GM19328 (cell line): ENCODE results near the gene DUSP12.

Experiments
- ATAC-seq: cut with Tn5 transposase; IDR thresholded peaks from one replicate; pipeline ENCODE4 v1.9.1; 2021; ENCODE audit warnings: mild to moderate bottlenecking, moderate library complexity; ENCODE audit not compliant: unreplicated experiment

DUSP12 gene

DNA sequence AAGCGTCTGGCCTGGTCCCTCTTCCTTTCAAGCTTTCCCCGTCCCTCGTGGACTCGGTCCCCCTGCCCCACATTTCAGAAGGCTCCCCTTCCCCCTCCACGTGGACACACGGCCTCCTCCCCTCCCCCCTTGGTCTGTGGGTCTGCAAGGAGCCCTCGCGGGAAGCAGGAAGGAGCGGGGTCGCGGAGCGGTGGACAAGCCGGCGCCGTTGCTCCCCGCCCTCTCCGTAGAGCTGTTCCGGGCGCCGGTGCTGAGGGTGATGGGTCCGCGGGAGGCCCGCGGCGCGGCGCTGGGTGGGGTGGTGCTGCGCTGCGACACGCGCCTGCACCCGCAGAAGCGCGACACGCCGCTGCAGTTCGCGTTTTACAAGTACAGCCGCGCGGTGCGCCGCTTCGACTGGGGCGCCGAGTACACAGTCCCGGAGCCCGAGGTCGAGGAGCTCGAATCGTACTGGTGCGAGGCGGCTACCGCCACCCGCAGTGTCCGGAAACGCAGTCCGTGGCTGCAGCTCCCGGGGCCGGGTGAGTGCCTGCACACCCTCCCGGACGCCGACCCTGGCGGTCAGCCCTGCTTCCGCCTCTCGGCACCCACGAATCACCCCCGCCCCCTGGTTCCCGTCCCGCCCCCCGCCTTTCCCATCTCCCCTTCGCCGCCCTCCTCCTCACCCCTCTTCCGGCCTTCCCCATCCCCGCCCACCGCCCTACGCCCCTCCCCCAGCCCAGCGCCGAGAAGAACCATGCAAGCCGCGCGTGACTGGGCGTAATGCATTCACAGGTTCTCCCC is 22.9 kb upstream of the DUSP12 start:
- no peak for ATAC-seq

DNA sequence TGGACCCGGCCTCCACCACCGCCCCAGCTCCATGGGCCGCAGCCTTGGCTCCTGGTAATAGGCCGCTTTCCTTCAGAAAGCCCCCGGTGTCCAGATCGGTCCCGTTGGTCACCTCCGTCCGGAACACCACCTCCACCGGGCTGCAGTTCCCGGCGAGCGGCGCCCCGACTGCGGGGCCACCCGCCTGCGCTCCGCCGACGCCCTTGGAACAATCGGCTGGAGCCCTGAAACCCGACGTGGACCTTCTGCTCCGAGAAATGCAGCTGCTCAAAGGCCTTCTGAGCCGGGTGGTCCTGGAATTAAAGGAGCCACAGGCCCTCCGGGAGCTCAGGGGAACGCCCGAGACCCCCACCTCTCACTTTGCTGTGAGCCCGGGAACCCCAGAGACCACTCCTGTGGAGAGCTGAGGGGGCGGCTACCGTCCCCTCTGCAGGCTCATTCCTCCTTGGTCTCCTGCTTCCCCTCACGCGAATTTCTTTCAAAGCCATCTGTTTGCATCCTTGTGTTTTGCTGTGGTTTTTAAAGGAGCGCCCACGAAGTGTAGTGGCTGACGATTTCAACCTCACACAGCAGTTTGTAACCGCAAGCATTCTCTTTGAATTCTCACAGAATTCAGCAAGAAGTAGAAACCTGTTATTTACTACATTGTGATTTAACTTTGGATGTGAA is 22.2 kb upstream of the DUSP12 start:
- no peak for ATAC-seq

DNA sequence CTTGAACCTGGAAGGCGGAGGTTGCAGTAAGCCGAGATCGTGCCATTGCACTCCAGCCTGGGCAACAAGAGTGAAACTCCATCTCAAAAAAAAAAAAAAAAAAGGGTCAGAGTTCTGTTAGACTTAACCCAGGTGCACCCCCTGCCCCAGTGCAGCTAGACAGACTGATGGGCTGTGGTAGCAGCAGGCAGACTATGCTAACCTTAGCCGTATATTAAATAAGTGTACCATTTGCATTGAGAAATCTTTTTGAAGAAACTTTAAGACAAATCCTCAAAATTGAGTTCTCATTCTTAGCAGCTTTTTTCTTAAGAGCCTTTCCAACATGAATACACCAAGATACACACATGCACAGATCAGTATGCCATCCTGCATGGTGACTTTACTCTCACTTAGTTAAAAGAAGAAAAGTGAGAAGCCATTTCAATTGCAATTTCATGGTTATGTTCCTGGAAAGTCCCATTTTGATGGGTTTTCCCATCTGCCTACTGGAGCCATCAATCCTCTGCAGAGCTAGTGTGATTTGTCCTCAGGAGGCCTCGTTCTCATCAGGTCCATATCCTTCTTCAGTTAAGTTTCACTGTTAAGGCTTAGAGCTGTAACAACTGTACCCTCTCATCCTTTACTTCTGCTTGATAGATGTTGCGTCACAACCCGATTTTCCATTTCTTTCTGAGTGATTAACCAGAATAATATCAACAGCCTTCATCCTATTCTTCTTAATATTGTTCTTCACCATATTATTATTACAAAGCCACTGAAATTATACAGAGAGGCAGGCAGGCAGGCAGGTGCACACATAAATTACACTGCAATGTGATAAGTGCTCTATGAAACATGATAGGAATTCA is 21.0 kb upstream of the DUSP12 start:
- ATAC-seq, result no peak

DNA sequence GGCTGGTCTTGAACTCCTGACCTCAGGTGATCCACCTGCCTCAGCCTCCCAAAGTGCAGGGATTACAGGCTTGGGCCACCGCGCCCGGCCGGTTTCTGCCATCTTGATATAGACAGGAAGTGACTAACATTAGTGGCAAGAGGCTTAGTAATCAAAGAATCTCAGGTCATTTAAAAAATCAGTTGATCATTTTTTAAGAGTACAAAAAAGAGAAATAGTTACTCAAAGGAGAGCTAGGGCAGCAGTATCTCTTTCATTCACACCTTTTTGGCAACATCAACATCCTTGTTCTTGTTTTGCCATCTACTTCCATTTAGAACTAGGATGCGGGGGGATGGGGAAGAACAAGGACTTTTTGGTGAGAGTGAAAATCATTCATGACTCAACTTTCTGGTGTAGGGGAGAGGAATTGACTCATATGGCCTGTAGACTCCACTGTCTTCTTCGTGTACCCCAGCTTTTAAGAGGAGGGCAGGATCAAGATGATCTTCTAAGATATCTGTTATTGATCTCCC is 19.5 kb upstream of the DUSP12 start:
- no peak for ATAC-seq

DNA sequence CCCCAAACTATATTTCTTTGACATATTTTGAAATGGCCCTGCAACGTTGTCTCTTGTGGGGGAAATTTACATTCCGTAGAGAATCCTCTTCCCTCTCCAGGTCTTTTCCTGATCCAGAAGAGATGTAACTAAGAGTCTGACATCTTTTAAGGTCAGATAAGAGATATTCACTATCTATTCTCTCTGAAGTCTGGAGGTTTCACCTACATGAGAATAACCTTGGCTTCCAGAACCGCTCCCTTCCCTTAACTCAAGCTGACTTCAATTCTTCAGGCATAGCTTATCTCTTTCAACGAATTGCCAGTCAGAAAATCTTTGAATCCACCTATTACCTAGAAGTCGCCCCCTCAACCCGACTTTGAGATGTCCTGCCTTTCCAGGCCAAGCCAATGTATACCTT is 18.3 kb upstream of the DUSP12 start:
- no peak for ATAC-seq

DNA sequence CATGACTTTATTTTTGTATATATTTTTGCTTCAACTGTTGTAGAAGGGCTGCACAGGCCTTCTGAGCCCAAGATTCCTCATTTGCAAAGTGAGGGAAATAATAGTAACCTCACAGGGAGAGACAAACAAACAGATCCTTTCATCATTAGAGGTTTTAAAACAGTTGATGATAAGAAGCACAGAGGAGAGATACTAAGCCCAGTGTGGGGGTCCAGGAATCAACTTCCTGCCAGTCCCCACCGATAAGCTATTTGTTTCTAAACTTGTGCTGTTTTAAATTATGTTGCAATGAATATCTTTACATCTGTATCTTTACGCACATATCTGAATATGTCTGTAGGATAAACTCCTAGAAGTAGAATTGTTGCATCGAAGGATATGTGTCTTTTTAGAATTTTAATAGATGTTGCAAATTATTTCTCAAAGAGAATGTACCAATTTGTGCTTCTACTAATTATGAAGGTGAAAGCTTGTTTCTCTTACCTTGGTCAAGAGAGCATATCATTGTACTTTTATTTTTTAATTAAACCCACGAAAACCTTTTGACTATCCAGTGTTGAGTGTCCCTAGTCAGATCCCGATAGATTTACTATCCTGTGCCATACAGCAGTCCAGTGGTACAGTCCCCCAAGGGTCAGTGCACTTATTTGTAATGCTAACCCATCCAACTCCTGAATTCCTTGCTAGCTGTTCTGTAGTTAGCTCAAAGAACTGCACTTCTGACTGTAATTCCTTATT is 17.4 kb upstream of the DUSP12 start:
- no peak for ATAC-seq

DNA sequence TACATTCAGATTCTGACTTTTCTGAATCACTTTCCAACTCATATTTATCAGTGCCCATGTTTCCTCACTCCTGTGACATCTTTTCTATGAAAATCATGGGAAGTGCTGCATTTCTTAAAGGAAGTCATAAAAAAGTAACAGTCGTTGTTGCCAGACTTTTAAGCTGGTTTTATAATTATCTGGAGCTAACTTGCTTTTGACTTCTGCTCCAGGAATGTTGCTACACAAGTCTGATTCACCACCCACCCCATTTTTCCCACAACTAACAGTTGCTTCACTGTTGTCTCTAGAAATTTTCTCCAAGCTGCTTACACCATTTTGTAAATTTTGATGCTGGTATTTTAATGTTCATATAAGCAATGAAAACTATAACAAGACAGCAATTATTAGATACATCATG is 16.1 kb upstream of the DUSP12 start:
- ATAC-seq, result no peak

DNA sequence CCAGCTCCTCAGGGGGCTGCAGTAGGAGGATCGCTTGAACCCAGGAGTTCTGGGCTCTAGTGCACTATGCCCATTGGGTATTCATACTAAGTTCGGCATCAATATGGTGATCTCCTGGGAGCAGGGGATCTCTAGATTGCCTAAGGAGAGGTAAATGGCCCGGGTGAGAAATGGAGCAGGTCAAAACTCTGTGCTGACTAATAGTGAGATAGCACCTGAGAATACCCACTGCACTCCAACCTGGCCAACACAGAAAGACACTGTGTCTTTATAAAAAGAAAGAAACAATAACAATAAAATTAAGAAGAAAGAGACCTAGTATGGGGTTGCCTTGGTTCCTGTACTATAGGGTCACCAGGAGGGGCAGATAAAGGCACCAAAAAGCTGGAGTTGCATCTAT is 13.7 kb upstream of the DUSP12 start:
- no peak for ATAC-seq

DNA sequence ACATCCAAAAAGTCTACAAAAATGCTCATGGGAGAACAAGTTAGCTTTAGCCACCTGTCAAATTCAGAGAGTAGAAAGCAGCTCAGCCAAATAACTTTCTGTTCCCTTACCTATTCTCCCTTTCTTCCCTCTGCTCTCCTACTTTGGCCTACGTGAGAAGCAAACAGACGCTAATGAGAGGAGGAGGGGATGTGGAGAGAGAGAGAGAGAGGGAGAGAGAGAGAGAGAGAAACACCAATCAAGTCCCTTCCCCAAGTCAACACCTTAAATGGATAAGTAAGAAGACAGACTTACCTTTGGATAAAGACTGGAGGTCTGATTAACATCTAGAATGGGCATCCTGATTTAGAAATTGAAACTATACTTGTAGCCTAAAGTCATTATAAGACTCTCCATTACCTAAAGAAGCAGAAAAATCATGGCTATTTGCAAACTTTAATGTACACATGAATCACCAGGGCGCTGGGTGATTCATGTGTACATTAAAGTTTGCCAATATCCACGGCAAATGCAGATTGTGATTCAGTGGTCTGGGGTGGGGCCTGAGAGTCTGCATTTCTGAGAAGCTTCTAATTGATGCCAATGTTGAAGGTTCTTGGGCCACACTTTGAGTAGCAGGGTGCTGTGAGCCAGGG is 13.1 kb upstream of the DUSP12 start:
- ATAC-seq, result no peak

DNA sequence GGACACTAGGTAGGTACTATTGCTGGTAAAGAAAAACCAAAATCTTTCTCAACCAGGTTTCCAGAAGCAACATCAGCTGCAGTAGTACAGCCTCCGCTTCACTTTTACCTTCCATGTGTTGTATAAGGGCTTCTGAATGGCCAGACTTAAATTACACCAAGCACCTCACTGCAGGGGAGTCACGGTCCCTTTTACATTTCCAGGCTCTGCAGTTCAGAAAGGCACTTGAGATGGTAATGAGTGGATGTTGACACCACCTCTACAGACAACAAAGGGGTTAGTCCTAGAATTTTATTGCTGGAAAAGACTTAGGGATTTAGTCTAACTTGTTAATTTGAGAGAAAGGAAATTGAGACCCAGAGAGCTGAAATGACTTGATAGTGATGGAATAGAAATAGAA is 12.0 kb upstream of the DUSP12 start:
- no peak for ATAC-seq

DNA sequence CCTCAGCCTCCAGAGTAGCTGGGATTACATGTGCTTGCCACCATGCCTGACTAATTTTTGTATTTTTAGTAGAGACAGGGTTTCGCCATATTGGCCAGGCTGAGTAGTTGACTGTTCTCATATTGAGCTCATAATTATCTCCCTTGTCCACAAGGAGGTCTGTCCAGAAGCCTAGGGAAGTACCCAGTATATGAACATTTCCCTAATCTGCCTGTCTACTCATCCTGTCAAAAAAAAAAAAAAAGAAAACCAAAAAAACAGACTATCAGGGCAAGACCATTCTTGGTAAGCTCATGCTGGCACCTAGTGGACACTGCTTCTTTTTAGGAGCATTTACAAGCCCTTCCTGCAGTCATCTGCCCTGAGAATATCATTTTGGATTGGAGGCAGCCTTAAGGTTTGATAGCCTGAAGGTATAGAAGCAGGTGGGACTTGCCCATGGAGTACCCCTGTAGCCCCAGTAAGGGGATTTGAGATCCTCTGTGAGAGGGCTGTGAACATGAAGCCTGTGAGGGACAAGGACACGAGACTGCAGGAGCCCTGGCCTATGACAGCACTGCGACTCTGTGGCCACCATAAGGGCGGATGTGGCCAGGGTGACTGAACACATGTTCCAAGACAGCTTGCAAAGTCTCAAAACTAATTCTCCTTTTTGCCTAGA is 10.8 kb upstream of the DUSP12 start:
- peak; percentile 68 for ATAC-seq

DNA sequence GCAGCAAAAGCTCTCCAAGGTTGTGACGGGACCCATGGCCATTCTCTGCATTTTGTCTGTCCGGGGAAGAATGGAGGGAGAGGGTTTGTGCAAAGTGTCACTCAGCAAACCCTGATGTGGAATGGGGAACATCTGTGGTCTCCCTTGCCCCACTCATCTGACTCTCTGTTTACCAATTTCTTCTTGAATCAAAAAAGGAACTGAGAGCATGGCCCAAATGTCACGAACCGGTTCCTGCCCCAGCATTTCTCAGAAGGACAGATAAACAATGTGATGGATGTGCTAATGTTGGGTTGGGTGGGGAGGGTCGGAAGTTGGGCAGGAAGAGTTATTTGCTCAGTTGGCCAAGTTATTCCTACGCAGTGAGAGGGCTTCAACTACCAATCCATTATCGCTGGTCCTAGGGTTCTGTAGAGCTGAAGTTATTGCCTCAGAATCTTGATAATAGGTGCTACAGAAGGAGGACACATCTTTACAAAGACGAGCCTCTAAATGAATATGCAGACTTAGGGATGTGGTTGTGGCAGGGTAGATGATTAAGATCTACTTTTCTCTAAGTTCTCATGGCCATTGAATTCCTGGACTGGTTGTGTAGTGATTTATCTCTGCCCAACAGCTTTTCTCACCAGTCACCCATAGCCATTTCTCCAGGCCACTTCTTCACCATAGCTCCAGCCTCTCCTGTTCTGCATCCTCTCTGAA is 9.6 kb upstream of the DUSP12 start:
- peak; percentile 35 for ATAC-seq

DNA sequence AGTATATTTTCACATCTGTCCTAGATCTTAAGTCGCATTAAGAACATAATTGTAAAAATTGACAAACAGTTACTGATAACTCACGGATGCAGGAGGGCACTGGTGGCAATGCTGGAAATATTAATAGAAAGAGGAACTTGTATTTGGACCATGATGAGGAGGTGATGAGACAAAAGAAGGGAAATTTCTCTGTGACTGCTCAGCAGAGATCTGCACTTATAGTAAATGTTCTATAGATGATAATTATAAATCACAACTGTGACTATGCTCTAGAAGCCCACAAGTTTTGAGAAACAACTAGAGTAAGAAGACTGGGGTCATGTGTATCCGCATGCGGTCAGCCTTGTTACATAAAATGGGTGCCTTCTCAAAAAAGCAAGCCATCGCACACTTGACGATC is 8.7 kb upstream of the DUSP12 start:
- no peak for ATAC-seq

DNA sequence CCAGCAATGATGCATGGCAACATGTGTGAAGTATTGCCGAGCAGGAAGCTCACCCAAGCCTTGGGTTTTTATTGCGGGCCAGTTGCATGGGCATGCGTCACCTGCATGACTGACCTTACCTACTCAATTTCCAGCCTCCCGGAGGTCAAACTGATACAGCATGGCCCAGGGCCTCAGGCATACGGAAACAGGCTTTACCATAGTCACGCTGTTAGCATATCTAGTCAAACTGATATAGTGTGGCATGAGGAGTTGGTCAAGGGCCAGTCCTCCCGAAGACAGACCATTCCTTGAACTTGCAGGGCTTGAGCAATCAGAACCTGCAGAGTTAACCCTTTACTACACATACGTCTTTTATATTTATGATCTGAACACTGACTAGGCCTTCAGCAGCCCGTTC is 6.4 kb upstream of the DUSP12 start:
- no peak for ATAC-seq

DNA sequence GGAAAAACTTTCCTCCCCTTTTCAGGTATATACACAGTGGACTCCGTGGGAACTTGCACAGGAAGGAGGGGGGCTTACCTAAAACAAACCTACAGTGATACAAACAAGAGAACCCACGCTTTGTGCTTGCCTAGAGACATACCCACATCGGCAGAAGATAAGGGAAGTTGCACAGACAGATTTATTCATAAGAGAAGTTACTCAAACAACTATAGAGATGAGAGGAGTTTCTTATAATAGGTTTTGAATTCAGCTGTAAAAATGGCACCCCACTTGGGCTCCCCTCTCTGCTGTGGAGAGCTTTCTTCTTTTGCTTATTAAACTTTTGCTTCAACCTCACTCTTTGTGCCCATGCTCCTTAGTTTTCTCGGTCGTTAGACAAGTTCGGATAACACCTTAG is 1.8 kb upstream of the DUSP12 start:
- ATAC-seq, result no peak

DNA sequence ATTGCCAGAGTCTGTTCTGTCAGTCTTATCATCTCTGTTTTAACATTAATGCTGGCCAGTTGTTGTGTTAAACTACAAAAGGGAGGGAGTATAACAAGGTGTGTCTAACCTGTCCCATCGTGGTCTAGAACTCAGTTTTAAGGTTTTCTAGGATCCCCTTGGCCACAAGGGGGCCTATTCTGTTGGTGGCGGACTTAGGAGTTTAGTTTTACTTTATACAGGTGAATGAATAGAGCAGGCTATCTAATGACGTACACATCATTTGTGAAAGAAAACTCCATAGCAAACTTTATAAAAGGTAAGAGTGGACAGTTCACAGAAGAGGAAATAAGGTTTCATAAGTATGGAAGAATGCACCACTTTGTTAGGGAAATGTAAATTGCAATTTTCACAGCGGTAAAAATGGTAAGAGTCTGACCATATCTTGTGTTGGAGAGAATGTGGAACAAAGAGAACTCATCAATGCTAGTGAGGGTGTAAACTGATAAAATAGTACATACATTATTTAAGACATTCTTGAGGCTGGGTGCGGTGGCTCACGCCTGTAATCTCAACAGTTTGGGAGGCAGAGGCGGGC is 14.0 kb downstream of the DUSP12 start:
- ATAC-seq, result no peak

DNA sequence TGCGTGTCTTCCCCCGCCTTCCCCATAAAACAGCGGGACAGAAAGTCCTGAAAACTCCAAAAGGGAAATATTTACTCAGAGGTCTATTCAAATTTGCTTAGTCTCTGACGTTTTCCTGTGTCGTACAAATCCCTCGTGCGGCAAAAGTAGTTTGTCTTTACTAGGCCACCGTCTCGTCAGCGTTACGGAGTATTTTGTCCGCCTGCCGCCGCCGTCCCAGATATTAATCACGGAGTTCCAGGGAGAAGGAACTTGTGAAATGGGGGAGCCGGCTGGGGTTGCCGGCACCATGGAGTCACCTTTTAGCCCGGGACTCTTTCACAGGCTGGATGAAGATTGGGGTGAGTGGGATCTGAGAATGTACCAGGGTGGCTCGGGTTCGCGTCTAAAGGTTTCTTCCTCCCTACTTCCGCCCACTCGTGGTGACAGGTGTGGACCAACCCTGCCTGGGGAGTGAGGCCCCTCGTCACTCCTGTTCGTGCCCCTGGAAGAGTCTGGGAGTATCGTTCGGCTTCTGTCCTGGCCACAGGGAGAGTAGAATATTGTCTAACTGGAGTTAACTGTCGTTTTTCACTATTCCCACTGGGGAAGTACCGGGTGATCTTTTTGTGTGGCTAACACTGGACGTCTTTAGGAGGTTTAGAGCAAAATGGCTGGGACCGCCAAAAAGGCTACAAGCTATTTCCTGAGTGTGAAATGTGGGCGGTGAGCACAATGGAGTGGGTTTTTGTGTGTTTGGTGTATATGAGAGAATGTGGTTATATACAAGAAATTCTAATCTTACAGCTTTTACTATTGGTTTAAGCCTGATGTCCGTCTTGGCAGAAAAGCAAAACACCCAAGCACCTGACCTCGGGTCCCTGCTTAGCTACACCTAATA is 16.8 kb downstream of the DUSP12 start, which contains the start of gene ATF6:
TSS of gene ATF6 (plus strand) at position 219 of the 880 bp plus-strand sequence. CDS start at position 260, 41 bp downstream.
- peak; percentile 45 for ATAC-seq

DNA sequence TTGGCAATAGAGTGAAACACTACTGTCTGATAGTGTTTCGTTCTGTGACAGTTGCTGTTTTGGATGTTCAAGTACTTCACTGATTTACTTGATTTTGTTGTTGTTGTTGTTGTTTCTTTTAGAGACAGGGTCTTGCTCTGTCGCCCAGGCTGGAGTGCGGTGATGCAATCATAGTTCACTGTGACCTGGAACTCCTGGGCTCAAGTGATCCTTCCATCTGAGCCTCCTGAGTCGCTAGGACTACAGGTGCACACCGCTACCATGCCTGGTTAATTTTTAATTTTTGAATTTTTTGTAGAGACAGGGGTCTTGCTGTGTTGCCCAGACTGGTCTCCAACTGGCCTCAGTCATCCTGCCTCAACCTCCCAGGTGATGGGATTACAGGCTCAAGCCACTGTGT is 18.9 kb downstream of the DUSP12 start:
- no peak for ATAC-seq
